HepG2 (cell line): ENCODE measurements around the gene SLC25A45. TPM values are rescaled to one million over a fixed set of nuclear protein-coding genes. Genes with fewer than 3 reads are reported as not detected.

ENCODE experiments used
- ARID2 ChIP-seq: sonication (generic); formaldehyde crosslinking; IDR thresholded peaks from 2 replicates; pipeline ENCODE4 v1.8.1; 2022; ENCODE audit warnings: mild to moderate bottlenecking, missing genetic modification reagents, borderline replicate concordance
- HOXD1 ChIP-seq: sonication (generic); formaldehyde crosslinking; IDR thresholded peaks from 2 replicates; pipeline ENCODE4 v1.5.0; 2020; ENCODE audit warnings: missing genetic modification reagents
- ISL2 ChIP-seq: sonication (generic); formaldehyde crosslinking; IDR thresholded peaks from 2 replicates; pipeline ENCODE4 v1.5.0; 2020; ENCODE audit warnings: missing genetic modification reagents
- MAFG ChIP-seq: sonication (generic); formaldehyde crosslinking; IDR thresholded peaks from 2 replicates; pipeline ENCODE4 v1.5.1; 2020; ENCODE audit warnings: mild to moderate bottlenecking, missing genetic modification reagents
- MAFK ChIP-seq, 2 experiments: IDR thresholded peaks in 1 of 2; conservative IDR thresholded peaks in 1 of 2; 2 replicates each; pipeline ENCODE4 v1.6.1; 2011; ENCODE audit warnings: improper control_type of control experiment in 2 of 2, low read length in 2 of 2
- NFE2 ChIP-seq: sonication (generic); formaldehyde crosslinking; IDR thresholded peaks from 2 replicates; pipeline ENCODE4 v1.4.0; 2020; ENCODE audit warnings: missing genetic modification reagents
- NFYB ChIP-seq: sonication (generic); formaldehyde crosslinking; IDR thresholded peaks from 2 replicates; pipeline ENCODE4 v1.4.0; 2020; ENCODE audit warnings: missing genetic modification reagents
- POLR2AphosphoS2 ChIP-seq: IDR thresholded peaks from 2 replicates; pipeline ENCODE4 v1.6.1; 2011; ENCODE audit warnings: low read depth, low read length, improper control_type of control experiment
- SP140L ChIP-seq: sonication (generic); formaldehyde crosslinking; IDR thresholded peaks from 2 replicates; pipeline ENCODE4 v1.4.0; 2020; ENCODE audit warnings: missing genetic modification reagents, borderline replicate concordance
- TBX3 ChIP-seq: fragments of 450-650 bp; IDR thresholded peaks from 2 replicates; pipeline ENCODE4 v1.6.1; 2017; ENCODE audit warnings: antibody characterized with exemption, mild to moderate bottlenecking, inconsistent platforms, borderline replicate concordance
- ZFP36 ChIP-seq: fragments of 150-350 bp; IDR thresholded peaks from 2 replicates; pipeline ENCODE4 v1.6.1; 2018; ENCODE audit warnings: borderline replicate concordance, low read length, low read depth; ENCODE audit not compliant: partially characterized antibody
- ZNF138 ChIP-seq: sonication (generic); formaldehyde crosslinking; IDR thresholded peaks from 2 replicates; pipeline ENCODE4 v1.5.0; 2020; ENCODE audit warnings: mild to moderate bottlenecking, low read depth, missing genetic modification reagents
- ZNF224 ChIP-seq: sonication (generic); formaldehyde crosslinking; IDR thresholded peaks from 2 replicates; pipeline ENCODE4 v1.5.0; 2020; ENCODE audit warnings: mild to moderate bottlenecking, missing genetic modification reagents
- ZNF225 ChIP-seq: sonication (generic); formaldehyde crosslinking; IDR thresholded peaks from 2 replicates; pipeline ENCODE4 v1.4.0; 2020; ENCODE audit warnings: mild to moderate bottlenecking, missing genetic modification reagents
- ZNF432 ChIP-seq: sonication (generic); formaldehyde crosslinking; IDR thresholded peaks from 2 replicates; pipeline ENCODE4 v1.5.0; 2020; ENCODE audit warnings: missing genetic modification reagents, mild to moderate bottlenecking, borderline replicate concordance
- ZNF501 ChIP-seq: sonication (generic); formaldehyde crosslinking; IDR thresholded peaks from 2 replicates; pipeline ENCODE4 v1.5.1; 2020; ENCODE audit warnings: mild to moderate bottlenecking, moderate library complexity, missing genetic modification reagents
- ZNF552 ChIP-seq: sonication (generic); formaldehyde crosslinking; IDR thresholded peaks from 2 replicates; pipeline ENCODE4 v1.9.0; 2022; ENCODE audit warnings: missing genetic modification reagents, mild to moderate bottlenecking, borderline replicate concordance
- ZNF569 ChIP-seq: sonication (generic); formaldehyde crosslinking; IDR thresholded peaks from 2 replicates; pipeline ENCODE4 v1.5.0; 2020; ENCODE audit warnings: mild to moderate bottlenecking, missing genetic modification reagents, moderate library complexity, borderline replicate concordance
- ZNF891 ChIP-seq: sonication (generic); formaldehyde crosslinking; IDR thresholded peaks from 2 replicates; pipeline ENCODE4 v1.5.0; 2020; ENCODE audit warnings: mild to moderate bottlenecking, missing genetic modification reagents
- polyA plus RNA-seq, 8 experiments: library from polyadenylated mRNA; depleted of rRNA in 3 of 8; stranded (reverse) in 7 of 8; unstranded in 1 of 8; fragments of >200 nt; fragmentation: Illumina TruSeq in 4 of 8; extraction: Trizol in 4 of 8; gene quantifications; 2 replicates each; pipeline versions ENCODE4 v1.2.1 to v1.2.3, GENCODE V29; 2011 to 2016; ENCODE audit warnings: low read depth in 4 of 8, missing spikeins in 1 of 8, mixed read lengths in 1 of 8; ENCODE audit not compliant: insufficient read depth in 1 of 8
- total RNA-seq, 5 experiments: library from RNA; depleted of rRNA; stranded (reverse); fragments of >200 nt; fragmentation: Illumina TruSeq; extraction: Trizol; gene quantifications; 2 replicates each; pipeline ENCODE4 v1.2.3, GENCODE V29; 2016; ENCODE audit warnings: low read depth in 1 of 5
- TF ChIP-seq, protein P1 (sequence below): sonication (generic); formaldehyde crosslinking; IDR thresholded peaks from 2 replicates; pipeline ENCODE4 v1.5.0; 2020; ENCODE audit warnings: missing genetic modification reagents, mild to moderate bottlenecking, borderline replicate concordance
- TF ChIP-seq, protein P2 (sequence below): sonication (generic); formaldehyde crosslinking; IDR thresholded peaks from 2 replicates; pipeline ENCODE4 v1.5.1; 2020; ENCODE audit warnings: mild to moderate bottlenecking, moderate library complexity, missing genetic modification reagents
- TF ChIP-seq, protein P3 (sequence below): sonication (generic); formaldehyde crosslinking; IDR thresholded peaks from 2 replicates; pipeline ENCODE4 v1.4.0; 2020; ENCODE audit warnings: missing genetic modification reagents
- TF ChIP-seq, protein P4 (sequence below): sonication (generic); formaldehyde crosslinking; IDR thresholded peaks from 2 replicates; pipeline ENCODE4 v1.8.0; 2022; ENCODE audit warnings: mild to moderate bottlenecking, missing genetic modification reagents, moderate library complexity

SLC25A45 gene
- total and polyA plus RNA-seq, 2 of the 13 experiments (the other 11 are each of a cell fraction or from before 2014, with no cell fraction given): 1.2 to 3.4 TPM

DNA sequence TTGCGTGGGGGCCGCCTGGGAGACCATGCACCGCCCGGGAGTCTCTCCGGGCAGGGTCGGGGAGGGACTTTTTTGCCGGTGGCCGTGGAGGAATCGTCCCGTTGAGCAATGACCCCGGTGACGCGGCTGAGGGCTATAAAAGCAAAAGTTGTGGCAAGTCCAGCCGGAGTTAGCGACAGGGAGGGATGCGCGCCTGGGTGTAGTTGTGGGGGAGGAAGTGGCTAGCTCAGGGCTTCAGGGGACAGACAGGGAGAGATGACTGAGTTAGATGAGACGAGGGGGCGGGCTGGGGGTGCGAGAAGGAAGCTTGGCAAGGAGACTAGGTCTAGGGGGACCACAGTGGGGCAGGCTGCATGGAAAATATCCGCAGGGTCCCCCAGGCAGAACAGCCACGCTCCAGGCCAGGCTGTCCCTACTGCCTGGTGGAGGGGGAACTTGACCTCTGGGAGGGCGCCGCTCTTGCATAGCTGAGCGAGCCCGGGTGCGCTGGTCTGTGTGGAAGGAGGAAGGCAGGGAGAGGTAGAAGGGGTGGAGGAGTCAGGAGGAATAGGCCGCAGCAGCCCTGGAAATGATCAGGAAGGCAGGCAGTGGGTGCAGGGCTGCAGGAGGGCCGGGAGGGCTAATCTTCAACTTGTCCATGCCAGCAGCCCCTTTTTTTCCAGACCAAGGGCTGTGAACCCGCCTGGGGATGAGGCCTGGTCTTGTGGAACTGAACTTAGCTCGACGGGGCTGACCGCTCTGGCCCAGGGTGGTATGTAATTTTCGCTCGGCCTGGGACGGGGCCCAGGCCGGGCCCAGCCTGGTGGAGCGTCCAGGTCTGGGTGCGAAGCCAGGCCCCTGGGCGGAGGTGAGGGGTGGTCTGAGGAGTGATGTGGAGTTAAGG lies 40.4 kb upstream of the SLC25A45 start, which contains the start of gene NEAT1 (continued):
- TF ChIP-seq, protein P1, sequence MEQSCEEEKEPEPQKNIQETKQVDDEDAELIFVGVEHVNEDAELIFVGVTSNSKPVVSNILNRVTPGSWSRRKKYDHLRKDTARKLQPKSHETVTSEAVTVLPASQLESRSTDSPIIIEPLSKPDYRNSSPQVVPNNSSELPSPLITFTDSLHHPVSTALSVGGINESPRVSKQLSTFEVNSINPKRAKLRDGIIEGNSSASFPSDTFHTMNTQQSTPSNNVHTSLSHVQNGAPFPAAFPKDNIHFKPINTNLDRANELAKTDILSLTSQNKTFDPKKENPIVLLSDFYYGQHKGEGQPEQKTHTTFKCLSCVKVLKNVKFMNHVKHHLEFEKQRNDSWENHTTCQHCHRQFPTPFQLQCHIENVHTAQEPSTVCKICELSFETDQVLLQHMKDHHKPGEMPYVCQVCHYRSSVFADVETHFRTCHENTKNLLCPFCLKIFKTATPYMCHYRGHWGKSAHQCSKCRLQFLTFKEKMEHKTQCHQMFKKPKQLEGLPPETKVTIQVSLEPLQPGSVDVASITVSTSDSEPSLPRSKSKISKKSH (CRISPR knock-in tag): no peak
- TF ChIP-seq HOXD1 (CRISPR knock-in tag): peak; percentile 71; the same call in 1 of the 2 replicates
- TF ChIP-seq, protein P2, sequence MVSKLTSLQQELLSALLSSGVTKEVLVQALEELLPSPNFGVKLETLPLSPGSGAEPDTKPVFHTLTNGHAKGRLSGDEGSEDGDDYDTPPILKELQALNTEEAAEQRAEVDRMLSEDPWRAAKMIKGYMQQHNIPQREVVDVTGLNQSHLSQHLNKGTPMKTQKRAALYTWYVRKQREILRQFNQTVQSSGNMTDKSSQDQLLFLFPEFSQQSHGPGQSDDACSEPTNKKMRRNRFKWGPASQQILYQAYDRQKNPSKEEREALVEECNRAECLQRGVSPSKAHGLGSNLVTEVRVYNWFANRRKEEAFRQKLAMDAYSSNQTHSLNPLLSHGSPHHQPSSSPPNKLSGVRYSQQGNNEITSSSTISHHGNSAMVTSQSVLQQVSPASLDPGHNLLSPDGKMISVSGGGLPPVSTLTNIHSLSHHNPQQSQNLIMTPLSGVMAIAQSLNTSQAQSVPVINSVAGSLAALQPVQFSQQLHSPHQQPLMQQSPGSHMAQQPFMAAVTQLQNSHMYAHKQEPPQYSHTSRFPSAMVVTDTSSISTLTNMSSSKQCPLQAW (CRISPR knock-in tag): no peak; the same call in 1 of the 2 replicates
- TF ChIP-seq ZNF501 (CRISPR knock-in tag): no peak
- TF ChIP-seq ARID2: peak; percentile 70; the same call in 1 of the 2 replicates
- no peak for TF ChIP-seq ZNF225
- TF ChIP-seq ZNF224 (CRISPR knock-in tag): 0 out of 2 replicates have a peak, but pooled peaks have one; percentile 26
- no peak for TF ChIP-seq NFYB (CRISPR knock-in tag)
- no peak for TF ChIP-seq SP140L (CRISPR knock-in tag)
- TF ChIP-seq ISL2 (CRISPR knock-in tag): peak; percentile 41; the same call in 1 of the 2 replicates
- TF ChIP-seq ZNF138: peak; percentile 71; the same call in 1 of the 2 replicates
- TF ChIP-seq ZNF891: no peak
- TF ChIP-seq MAFG (CRISPR knock-in tag): no peak
- TF ChIP-seq NFE2 (CRISPR knock-in tag): no peak
- TF ChIP-seq, protein P3, sequence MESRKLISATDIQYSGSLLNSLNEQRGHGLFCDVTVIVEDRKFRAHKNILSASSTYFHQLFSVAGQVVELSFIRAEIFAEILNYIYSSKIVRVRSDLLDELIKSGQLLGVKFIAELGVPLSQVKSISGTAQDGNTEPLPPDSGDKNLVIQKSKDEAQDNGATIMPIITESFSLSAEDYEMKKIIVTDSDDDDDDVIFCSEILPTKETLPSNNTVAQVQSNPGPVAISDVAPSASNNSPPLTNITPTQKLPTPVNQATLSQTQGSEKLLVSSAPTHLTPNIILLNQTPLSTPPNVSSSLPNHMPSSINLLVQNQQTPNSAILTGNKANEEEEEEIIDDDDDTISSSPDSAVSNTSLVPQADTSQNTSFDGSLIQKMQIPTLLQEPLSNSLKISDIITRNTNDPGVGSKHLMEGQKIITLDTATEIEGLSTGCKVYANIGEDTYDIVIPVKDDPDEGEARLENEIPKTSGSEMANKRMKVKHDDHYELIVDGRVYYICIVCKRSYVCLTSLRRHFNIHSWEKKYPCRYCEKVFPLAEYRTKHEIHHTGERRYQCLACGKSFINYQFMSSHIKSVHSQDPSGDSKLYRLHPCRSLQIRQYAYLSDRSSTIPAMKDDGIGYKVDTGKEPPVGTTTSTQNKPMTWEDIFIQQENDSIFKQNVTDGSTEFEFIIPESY (CRISPR knock-in tag): 0 out of 2 replicates have a peak, but pooled peaks have one; percentile 32
- TF ChIP-seq POLR2AphosphoS2: peak; percentile 100
- TF ChIP-seq, protein P4, sequence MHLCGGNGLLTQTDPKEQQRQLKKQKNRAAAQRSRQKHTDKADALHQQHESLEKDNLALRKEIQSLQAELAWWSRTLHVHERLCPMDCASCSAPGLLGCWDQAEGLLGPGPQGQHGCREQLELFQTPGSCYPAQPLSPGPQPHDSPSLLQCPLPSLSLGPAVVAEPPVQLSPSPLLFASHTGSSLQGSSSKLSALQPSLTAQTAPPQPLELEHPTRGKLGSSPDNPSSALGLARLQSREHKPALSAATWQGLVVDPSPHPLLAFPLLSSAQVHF (CRISPR knock-in tag): 0 out of 2 replicates have a peak, but pooled peaks have one; percentile 42
- peak; percentile 46 for TF ChIP-seq ZFP36
- no peak for TF ChIP-seq ZNF552 (CRISPR knock-in tag)
- no peak for TF ChIP-seq ZNF569 (CRISPR knock-in tag)
- TF ChIP-seq TBX3: peak; percentile 48; the same call in 1 of the 2 replicates
- TF ChIP-seq ZNF432 (CRISPR knock-in tag): no peak
- peak; percentile 19 to 55; a peak in 2 of 4 replicates for TF ChIP-seq MAFK (conservative IDR thresholded peaks at IDR 0.05 in 1 of 2, IDR thresholded peaks at IDR 0.05 in 1 of 2; ENCODE audit: low read length in 2 of 2)
